ENCODE results near the gene CALHM1.

The CALHM1 gene

GRCh38 chr10:103427866-103428265, 30.8 kb downstream of the CALHM1 start:
- Histone ChIP-seq H3K4me3 (ENCODE audit: low read length) (no peak overlapping the region), H3K79me2 (ENCODE audit: low read length) (0 out of 2 replicates have a peak, but pooled peaks cover 2% of the 10 kb centered on the region), H3K4me1 (ENCODE audit: low read length) (no peaks in the 10 kb centered on the region), H4K20me1 (ENCODE audit: insufficient read depth, low read length) (no peaks in the 10 kb centered on the region), H3F3A (ENCODE audit: insufficient read depth, low read length) (no peaks in the 10 kb centered on the region), H2AFZ (ENCODE audit: low read length) (no peak overlapping the region), H3K4me2 (ENCODE audit: low read depth, low read length) (no peak overlapping the region), H3K27ac (ENCODE audit: low read length) (no peak overlapping the region), H3K9me2 (replicated peaks; ENCODE audit: insufficient read depth, low read length) (no peaks in the 10 kb centered on the region), H3K9me3 (replicated peaks; ENCODE audit: insufficient read depth, low read length) (no peaks in the 10 kb centered on the region), H3K36me3 (replicated peaks; ENCODE audit: insufficient read depth, low read length) (peaks cover 10% of the 10 kb centered on the region), H3K27me3 (replicated peaks; ENCODE audit: insufficient read depth, low read length) (no peaks in the 10 kb centered on the region), H3K9ac (ENCODE audit: low read length) (no peak overlapping the region)
- DNase-seq: no peak
- TF ChIP-seq EZH2 (optimal IDR thresholded peaks at IDR 0.05; ENCODE audit: low read depth, low read length): no peak
- TF ChIP-seq CTCF (IDR thresholded peaks at IDR 0.05; ENCODE audit: low read length): no peak
- TF ChIP-seq EZH2phosphoT487 (IDR thresholded peaks at IDR 0.05; ENCODE audit: low read length): no peak

GRCh38 chr10:103423748-103424147, 35.0 kb downstream of the CALHM1 start:
- Histone ChIP-seq H3K9me2 (replicated peaks; ENCODE audit: insufficient read depth, low read length) (no peaks in the 10 kb centered on the region), H2AFZ (ENCODE audit: low read length) (no peak overlapping the region), H3K9me3 (replicated peaks; ENCODE audit: insufficient read depth, low read length) (no peaks in the 10 kb centered on the region), H3K27ac (ENCODE audit: low read length) (no peak overlapping the region), H3K36me3 (replicated peaks; ENCODE audit: insufficient read depth, low read length) (peaks cover 15% of the 10 kb centered on the region; the same call in 1 of the 2 replicates), H3K4me3 (ENCODE audit: low read length) (no peak overlapping the region), H3K4me1 (ENCODE audit: low read length) (no peaks in the 10 kb centered on the region), H4K20me1 (ENCODE audit: insufficient read depth, low read length) (no peaks in the 10 kb centered on the region), H3K27me3 (replicated peaks; ENCODE audit: insufficient read depth, low read length) (no peaks in the 10 kb centered on the region), H3F3A (ENCODE audit: insufficient read depth, low read length) (no peaks in the 10 kb centered on the region), H3K79me2 (ENCODE audit: low read length) (0 out of 2 replicates have a peak, but pooled peaks cover 6% of the 10 kb centered on the region), H3K9ac (ENCODE audit: low read length) (no peak overlapping the region), H3K4me2 (ENCODE audit: low read depth, low read length) (no peak overlapping the region)
- DNase-seq: no peak
- no peak for TF ChIP-seq EZH2phosphoT487 (IDR thresholded peaks at IDR 0.05; ENCODE audit: low read length)
- TF ChIP-seq EZH2 (optimal IDR thresholded peaks at IDR 0.05; ENCODE audit: low read depth, low read length): no peak
- TF ChIP-seq CTCF (IDR thresholded peaks at IDR 0.05; ENCODE audit: low read length): no peak

GRCh38 chr10:103419101-103419500, 39.6 kb downstream of the CALHM1 start:
- H3K27me3 ChIP-seq (replicated peaks; ENCODE audit: insufficient read depth, low read length): no peaks in the 10 kb centered on the region
- H4K20me1 ChIP-seq (ENCODE audit: insufficient read depth, low read length): no peaks in the 10 kb centered on the region
- peaks cover 10% of the 10 kb centered on the region; the same call in 1 of the 2 replicates for H3K79me2 ChIP-seq (ENCODE audit: low read length)
- H3K4me2 ChIP-seq (ENCODE audit: low read depth, low read length): no peak overlapping the region
- no peak overlapping the region for H3K9ac ChIP-seq (ENCODE audit: low read length)
- H3K9me2 ChIP-seq (replicated peaks; ENCODE audit: insufficient read depth, low read length): no peaks in the 10 kb centered on the region
- TF ChIP-seq CTCF (IDR thresholded peaks at IDR 0.05; ENCODE audit: low read length) (no peak), EZH2 (optimal IDR thresholded peaks at IDR 0.05; ENCODE audit: low read depth, low read length) (no peak), EZH2phosphoT487 (IDR thresholded peaks at IDR 0.05; ENCODE audit: low read length) (no peak)
- peaks cover 29% of the 10 kb centered on the region for H3K36me3 ChIP-seq (replicated peaks; ENCODE audit: insufficient read depth, low read length)
- H3K27ac ChIP-seq (ENCODE audit: low read length): no peak overlapping the region
- no peak overlapping the region for H3K4me3 ChIP-seq (ENCODE audit: low read length)
- no peaks in the 10 kb centered on the region for H3K9me3 ChIP-seq (replicated peaks; ENCODE audit: insufficient read depth, low read length)
- no peaks in the 10 kb centered on the region for H3K4me1 ChIP-seq (ENCODE audit: low read length)
- no peak for DNase-seq
- no peaks in the 10 kb centered on the region for H3F3A ChIP-seq (ENCODE audit: insufficient read depth, low read length)
- H2AFZ ChIP-seq (ENCODE audit: low read length): no peak overlapping the region
